GM12878 (cell line): ENCODE data around the gene ZNF486. TPM values are rescaled to one million over a fixed set of nuclear protein-coding genes. Genes with fewer than 3 reads are reported as not detected.

Experiments used
- polyA plus RNA-seq, 11 experiments: library from polyadenylated mRNA; depleted of rRNA in 4 of 11; unstranded in 6 of 11; stranded (reverse) in 5 of 11; fragments of >200 nt; fragmentation: Nextera tagmentation in 4 of 11; fragmentation: Illumina TruSeq in 1 of 11; extraction: Ambion mirVana in 4 of 11; extraction: Trizol in 1 of 11; gene quantifications; 1 replicate in 1 of 11; 2 replicates in 10 of 11; pipeline versions ENCODE4 v1.2.1 to v1.2.3, GENCODE V29; 2011 to 2016; ENCODE audit warnings: inconsistent platforms in 2 of 11, missing spikeins in 2 of 11, low read depth in 1 of 11
- small RNA-seq: library from RNA; depleted of rRNA; stranded (forward); fragments of <200 nt; gene quantifications from one replicate; pipeline ENCODE3, GENCODE V24; 2014
- total RNA-seq, 4 experiments: library from RNA; depleted of rRNA in 3 of 4; stranded (reverse); fragments of >200 nt in 3 of 4; fragmentation: Illumina TruSeq in 1 of 4; extraction: Trizol in 1 of 4; gene quantifications; 2 replicates each; pipeline versions ENCODE4 v1.2.1 to v1.2.3, GENCODE V29; 2013 to 2021

Gene ZNF486
- total and polyA plus RNA-seq, 10 of the 15 experiments (the other 5 are each of a cell fraction or from before 2014, with no cell fraction given): 0.02 to 1.0 (median 0.09) TPM; not detected in 1

Small RNA genes within 50 kb of the gene (small RNA-seq; reads per million reads assigned to genes)
- gene AC011447.4: not detected

Other genes with a start within 250 kb of the ZNF486 start
- gene ZNF682, start 127.7 kb upstream of the ZNF486 start, total RNA-seq (2014; rRNA removed): 0.06 TPM in 1 of 2 replicates, not detected in the other
- 0.27 TPM in 1 of 2 replicates, not detected in the other for gene ZNF682, start 127.7 kb upstream of the ZNF486 start, total RNA-seq (2014; rRNA removed; fragmentation: Illumina TruSeq; extraction: Trizol)
- gene ZNF682, start 127.7 kb upstream of the ZNF486 start, total RNA-seq (2021): 0.23 and 0.98 TPM in 2 replicates
- gene ZNF682, start 127.7 kb upstream of the ZNF486 start, polyA plus RNA-seq (2011; rRNA removed): 1.6 and 2.9 TPM in 2 replicates
- 0.13 and 0.35 TPM in 2 replicates for gene ZNF682, start 127.7 kb upstream of the ZNF486 start, polyA plus RNA-seq (2014; fragmentation: Illumina TruSeq; extraction: Trizol)
- gene ZNF682, start 127.7 kb upstream of the ZNF486 start, polyA plus RNA-seq (2014; fragmentation: Nextera tagmentation; extraction: Ambion mirVana): under 1 TPM in 1 of 2 experiments, not detected in 1; 0.55 TPM
- gene ZNF682, start 127.7 kb upstream of the ZNF486 start, polyA plus RNA-seq (2014; rRNA removed): 0.31 TPM in 1 of 2 replicates, not detected in the other
- not detected for gene ZNF682, start 127.7 kb upstream of the ZNF486 start, polyA plus RNA-seq (2016; fragmentation: Nextera tagmentation; extraction: Ambion mirVana)
- 0.06 and 0.16 TPM in 2 replicates for gene ZNF90, start 89.2 kb upstream of the ZNF486 start, total RNA-seq (2014; rRNA removed)
- 0.18 TPM in 2 replicates for gene ZNF90, start 89.2 kb upstream of the ZNF486 start, total RNA-seq (2014; rRNA removed; fragmentation: Illumina TruSeq; extraction: Trizol)
- 0.21 TPM in 1 of 2 replicates, not detected in the other for gene ZNF90, start 89.2 kb upstream of the ZNF486 start, total RNA-seq (2021)
- 1.3 and 1.9 TPM in 2 replicates for gene ZNF90, start 89.2 kb upstream of the ZNF486 start, polyA plus RNA-seq (2011; rRNA removed)
- gene ZNF90, start 89.2 kb upstream of the ZNF486 start, polyA plus RNA-seq (2014; fragmentation: Illumina TruSeq; extraction: Trizol): 0.07 and 0.11 TPM in 2 replicates
- under 1 TPM; 0.07 to 0.13 TPM for gene ZNF90, start 89.2 kb upstream of the ZNF486 start, polyA plus RNA-seq (2014; fragmentation: Nextera tagmentation; extraction: Ambion mirVana)
- 0.15 and 0.24 TPM in 2 replicates for gene ZNF90, start 89.2 kb upstream of the ZNF486 start, polyA plus RNA-seq (2014; rRNA removed)
- gene ZNF90, start 89.2 kb upstream of the ZNF486 start, polyA plus RNA-seq (2016; fragmentation: Nextera tagmentation; extraction: Ambion mirVana): under 1 TPM; 0.21 to 0.35 TPM